ENCODE measurements around the gene HRC.
"Not testable (repeated sequence)": the region's sequence is repeated elsewhere in the genome, so short reads cannot be mapped to it uniquely, and the experiment has no call there.

The HRC gene

DNA sequence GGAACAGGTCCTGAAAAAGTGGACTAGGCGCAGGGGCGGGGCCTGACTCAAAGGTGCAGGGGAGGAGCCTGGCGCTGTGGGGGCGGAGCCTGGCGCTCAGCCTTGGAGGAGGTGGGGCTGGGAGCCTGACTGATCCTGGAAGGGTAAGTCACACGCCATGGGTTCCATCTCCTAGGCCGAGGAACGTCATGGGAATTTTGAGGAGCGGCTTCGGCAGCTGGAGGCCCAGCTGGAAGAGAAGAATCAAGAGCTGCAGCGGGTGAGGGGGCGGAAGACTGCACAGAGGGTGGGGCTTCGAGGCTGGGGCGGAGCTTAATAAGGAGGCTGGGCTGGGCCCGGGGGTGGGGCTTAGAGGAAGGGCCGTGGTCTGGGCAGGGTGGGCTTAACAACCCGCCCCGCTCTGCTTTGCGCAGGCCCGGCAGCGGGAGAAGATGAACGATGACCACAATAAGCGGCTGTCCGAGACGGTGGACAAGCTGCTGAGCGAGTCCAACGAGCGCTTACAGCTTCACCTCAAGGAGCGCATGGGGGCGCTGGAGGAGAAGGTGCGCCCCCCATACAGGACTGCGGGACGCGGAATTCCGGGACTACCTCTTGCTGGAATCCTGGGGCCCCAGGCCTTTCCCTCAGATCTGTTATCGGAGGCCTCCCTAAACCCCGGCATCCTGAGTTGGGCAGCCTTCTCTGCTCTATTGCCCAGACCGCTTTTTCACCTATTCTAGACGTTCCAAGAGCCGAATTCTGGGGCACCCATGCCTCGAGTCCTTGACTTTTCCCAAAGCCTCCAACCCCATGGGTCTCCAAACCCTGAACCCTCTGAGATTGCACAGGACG, 21.4 kb downstream of the HRC start:
- peak; percentile 69 for DNase-seq

DNA sequence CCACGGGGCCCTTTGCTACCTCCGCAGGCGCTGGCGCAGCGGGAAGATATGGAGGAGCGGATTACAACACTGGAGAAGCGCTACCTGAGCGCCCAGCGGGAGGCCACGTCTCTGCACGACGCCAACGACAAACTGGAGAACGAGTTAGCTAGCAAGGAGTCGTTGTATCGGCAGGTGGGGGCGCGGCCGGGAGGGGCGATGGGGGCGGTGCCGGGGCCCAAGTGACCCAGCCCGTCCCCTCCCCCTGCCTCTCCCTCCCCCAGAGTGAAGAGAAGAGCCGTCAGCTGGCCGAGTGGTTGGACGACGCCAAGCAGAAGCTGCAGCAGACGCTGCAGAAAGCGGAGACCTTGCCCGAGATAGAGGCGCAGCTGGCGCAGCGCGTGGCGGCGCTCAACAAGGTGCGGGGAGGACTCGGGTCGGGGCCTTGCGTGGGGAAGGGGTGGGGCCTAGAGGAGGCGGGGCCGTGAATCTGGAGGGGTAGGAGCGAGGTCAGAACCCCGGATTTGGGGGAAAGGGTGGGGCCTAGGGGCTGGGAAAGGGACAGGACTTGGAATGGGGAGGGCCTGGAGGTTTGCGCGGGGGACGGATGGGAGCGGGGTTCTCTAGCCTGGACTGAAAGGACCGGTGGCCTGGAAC, 22.1 kb downstream of the HRC start:
- no peak for DNase-seq

DNA sequence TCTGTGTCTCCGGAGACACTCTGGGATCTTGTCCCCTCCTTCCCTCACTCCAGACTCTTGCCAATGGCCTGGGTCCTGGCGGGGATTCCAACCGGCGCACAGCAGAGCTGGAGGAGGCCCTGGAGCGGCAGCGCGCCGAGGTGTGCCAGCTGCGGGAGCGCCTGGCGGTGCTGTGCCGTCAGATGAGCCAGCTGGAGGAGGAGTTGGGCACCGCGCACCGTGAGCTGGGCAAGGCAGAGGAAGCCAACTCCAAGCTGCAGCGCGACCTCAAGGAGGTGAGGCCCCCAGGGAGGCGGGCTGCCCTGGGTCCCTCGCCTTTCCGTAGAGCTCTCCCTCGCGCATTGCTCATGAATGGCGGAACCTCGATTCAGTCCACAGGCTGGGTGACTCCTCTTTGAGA, 24.9 kb downstream of the HRC start:
- DNase-seq, result no peak

DNA sequence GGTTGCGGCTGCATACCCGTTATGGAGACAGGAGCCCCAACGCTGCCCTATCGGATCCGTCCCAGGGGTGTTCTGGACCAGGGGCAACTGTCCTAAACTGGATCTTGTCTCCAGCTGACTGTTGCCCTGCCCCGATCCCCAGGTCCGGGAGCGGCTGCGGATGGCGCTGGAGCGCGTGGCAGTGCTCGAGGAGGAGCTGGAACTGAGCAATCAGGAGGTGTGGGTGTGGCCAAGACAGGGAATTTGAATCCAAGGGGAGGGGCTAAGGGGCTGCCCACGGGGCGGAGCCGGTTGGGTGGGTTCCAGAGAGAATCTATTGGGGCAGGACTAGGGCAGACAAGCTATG, 26.0 kb downstream of the HRC start:
- DNase-seq, result no peak

DNA sequence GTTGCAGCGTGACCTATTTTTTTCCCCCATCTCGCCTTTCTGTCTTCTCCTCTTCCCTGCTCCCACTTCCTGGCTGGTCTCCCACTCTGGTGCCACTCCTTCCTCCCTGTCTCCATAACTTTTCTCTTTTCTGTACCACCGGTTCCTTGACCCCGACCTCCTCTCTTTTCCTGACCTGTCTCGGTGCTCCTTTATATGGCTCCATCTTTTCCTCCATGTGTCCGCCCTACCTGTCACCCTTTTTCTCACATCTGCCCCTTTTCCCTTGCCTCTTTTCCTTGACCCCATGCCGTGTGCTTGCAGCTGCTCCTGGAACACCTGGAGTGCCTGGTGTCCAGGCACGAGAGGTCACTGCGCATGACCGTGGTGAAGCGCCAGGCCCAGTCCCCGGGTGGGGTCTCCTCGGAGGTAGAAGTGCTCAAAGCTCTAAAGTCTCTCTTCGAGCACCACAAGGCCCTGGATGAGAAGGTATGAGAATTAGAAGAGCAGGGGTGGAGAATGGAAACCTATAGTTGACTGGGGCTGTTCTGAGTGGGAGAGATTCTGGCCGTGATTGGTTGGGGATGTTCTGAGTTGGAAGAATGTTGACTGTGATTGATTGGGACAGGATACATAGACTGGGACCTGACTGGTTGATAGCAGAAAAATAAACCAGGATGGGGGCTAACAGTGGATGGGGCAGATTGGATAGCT, 26.5 kb downstream of the HRC start:
- DNase-seq, result no peak

DNA sequence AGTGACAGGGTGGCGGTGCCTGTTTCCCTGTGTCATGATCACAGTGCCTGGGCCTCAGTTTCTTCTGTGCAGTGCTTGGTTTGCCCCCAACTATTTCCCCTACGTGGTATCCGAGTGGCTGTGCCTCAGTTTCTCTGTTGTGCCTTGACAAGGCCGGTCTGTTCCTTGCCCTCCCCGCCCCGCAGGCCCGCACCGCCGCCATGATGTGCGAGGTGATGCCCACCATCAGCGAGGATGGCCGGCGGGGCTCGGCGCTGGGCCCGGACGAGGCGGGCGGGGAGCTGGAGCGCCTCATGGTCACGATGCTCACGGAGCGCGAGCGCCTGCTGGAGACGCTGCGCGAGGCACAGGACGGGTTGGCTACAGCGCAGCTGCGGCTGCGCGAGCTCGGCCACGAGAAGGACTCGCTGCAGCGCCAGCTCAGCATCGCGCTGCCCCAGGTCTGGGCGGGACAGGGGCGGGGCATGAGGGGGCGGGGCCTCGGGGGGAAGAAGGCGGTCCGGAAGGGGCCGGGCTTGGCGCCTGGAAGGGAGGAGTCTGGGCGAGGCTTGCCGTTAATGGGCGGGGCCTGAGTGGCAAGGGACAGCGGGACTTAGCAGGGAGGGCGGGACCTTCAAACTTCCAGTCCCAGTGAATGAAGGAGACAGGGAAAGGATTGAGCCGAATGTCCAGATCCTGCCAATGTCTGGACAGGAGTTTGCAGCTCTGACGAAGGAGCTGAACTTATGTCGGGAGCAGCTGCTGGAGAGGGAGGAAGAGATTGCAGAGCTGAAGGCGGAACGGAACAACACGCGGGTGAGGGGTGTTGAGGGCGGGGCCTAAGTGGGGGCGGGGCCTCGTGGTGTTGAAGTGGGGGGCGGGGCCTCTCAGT, 27.3 kb downstream of the HRC start:
- peak; percentile 92 for DNase-seq

DNA sequence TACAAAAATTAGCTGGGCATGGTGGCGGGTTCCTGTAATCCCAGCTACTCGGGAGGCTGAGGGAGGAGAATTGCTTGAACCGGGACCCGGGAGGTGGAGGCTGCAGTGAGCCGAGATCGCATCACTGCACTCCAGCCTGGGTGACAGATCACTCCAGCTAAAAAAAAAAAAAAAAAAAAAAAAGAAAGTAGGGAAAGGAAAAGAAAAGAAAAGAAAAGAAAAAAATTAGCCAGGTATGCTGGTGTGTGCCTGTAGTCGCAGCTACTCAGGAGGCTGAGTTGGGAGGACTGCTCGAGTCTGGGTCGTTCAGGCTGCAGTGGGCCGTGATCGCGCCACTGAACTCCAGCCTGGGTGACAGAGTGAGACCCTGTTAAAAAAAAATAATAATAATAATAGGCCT, 28.0 kb downstream of the HRC start:
- not testable (repeated sequence) for DNase-seq

DNA sequence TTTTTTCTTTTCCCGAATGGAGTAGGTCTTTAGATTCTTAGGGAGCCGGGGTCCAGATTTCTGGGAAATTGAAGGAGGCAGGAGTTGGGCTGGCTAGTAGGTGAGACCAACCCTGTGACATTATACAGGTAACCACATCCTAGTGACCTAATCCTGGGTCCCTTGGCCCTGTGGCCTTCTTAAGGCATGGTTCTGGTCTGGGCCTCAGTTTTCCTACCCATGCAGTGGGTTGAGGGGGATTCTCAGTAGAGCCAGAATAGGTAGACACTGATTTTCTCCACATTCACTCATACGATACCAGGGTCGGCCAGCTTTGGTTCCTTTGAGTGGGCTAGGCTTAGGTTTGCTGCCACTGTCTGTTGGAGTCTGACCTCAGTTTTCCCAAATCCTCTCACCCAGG, 28.6 kb downstream of the HRC start:
- DNase-seq, result no peak

DNA sequence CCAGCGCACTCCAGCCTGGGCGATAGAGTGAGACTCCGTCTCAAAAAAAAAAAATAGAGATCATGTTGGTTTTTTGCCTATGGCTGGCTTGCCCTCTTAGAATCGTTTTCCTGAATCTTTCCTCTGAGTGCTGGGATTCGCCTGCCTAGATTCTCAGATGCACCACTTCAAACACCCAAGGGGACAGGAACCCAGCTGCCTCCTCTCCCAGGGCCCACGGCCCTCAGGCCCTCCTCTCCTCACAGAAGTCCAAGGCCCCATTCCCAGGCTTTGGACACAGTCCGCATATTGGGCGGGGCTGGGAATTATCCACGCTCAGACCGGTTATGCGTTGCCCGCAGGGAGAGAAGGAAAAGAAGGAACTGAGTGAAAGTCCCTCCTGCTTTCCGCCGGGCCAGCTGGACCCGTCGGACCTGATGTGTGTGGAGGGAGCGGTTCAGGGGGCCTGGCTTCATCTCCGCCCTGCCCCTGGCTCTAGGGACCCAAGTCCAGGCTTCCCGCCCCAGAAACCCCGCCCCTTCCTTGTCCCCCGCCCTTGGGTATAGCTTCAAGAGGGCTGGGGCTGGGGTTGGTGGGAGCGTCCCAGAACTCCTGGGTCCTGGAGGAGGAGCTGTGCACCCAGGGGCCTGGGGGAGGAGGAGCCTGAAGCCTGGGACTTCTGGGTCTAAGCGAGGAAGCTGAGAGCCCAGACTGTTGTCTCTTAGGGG, 30.0 kb downstream of the HRC start:
- no peak for DNase-seq

DNA sequence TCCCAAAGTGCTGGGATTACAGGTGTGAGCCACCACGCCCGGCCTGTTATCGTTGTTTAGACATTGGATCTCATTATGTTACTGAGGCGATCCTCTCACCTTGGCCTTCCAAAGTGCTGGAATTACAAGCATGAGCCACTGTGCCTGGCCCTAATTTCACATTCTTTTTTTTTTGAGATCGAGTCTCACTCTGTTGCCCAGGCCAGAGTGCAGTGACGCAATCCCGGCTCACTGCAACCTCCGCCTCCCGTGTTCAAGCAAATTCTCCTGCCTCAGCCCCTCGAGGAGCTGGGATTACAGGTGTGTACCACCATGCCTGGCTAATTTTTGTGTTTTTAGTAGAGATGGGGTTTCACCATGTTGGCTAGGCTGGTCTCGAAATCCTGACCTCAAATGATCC, 31.9 kb downstream of the HRC start:
- not testable (repeated sequence) for DNase-seq

DNA sequence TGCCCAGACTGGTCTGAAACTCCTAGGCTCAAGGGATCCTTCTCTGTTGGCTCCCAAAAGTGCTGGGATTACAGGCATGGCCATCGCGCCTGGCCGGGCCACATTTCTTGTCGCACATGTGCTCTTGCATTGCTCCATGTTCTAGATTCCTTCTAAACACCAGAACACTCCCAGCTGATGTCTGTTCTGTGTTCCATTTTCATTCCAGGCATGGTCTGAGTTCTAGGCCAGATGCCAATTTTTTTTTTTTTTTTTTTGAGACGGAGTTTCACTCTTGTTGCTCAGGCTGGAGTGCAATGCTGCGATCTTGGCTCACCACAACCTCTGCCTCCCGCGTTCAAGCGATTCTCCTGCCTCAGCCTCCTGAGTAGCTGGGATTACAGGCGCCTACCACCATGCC, 33.4 kb downstream of the HRC start:
- DNase-seq, result not testable (repeated sequence)

DNA sequence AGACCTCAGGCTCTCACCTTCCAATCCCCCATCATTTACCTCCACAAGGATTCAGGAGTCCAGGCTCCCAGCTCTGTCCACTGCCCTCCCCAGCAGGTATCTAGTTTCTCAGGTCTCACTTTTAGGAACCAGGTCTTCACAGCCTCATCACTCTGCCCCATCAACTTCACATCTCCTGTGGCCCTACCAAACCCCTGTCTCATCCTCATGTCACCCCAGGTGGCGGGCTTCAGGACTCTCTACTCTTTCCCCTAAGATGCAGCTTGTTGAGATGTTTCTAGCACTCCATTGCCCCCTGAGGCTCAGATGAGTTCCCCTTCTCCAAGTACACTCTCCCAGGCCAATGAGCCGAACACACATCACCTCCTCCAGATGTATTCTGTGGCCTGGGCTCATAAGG, 34.3 kb downstream of the HRC start:
- no peak for DNase-seq

DNA sequence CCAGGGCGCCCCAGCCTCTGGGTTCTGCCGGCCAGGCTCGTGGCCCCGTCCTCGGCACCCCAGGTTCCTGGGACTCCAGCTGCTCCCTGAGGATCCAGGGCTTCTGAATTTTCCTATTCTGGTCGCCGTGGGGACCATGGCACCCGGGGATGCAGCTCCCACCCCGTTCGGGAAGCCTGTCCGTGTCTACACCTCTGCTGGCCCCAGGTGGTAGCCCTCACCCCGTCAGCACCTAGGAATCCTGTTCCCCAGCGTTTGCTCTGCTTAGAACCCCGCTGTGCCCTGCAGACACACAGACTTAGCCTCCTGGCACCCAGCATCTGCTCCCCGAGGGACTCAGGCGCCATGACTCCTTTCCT, 34.9 kb downstream of the HRC start:
- no peak for DNase-seq

DNA sequence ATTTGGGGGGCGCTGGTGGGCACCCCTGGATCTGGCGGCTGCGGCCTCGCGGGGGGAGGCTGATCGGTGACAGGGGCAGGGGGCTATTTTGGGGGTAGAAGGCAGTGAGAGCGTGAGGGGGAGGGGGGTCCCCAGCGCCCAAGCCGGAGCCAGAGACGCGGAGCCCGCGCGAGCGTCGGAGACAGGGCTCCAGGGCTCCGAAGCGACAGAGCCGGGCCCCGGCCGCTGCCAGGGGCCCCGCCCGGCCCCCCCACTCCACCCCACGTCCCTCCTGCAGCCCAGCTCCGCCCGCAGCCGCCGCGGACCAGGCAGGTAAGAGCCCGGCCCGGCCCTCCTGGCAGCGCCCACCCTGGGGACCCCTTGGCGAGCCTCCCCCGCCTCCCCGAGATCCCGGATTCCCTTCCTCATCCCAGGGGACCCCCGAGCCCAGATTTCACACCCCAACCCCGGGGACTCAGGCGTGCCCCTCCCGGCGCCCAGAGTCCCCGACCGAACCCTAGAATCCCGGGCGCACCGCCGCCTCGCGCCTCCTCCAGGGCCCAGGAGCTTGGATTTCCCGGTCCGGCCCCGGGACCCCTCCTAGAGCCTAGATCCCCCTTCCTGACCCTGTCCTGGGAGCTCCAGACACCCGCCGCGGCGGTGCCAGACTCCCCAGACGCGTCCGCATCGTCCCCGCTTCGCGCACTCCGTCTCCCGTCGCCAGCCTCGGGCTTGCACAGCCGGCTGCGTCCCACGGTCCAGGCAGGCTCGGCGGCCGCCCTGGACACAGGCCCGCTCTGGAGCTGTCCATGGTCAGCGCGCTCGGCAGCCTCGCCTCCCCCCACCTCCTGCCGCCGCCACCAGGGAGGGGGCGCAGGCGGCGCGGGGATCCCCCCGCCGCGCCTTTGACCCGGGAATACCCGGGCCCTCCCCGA, 35.5 kb downstream of the HRC start, which contains the start of gene PPFIA3:
PPFIA3 (plus strand) TSS at position 134 of the 914 bp plus-strand sequence. CDS start 8,330 bp downstream, outside the sequence.
- no peak for DNase-seq

DNA sequence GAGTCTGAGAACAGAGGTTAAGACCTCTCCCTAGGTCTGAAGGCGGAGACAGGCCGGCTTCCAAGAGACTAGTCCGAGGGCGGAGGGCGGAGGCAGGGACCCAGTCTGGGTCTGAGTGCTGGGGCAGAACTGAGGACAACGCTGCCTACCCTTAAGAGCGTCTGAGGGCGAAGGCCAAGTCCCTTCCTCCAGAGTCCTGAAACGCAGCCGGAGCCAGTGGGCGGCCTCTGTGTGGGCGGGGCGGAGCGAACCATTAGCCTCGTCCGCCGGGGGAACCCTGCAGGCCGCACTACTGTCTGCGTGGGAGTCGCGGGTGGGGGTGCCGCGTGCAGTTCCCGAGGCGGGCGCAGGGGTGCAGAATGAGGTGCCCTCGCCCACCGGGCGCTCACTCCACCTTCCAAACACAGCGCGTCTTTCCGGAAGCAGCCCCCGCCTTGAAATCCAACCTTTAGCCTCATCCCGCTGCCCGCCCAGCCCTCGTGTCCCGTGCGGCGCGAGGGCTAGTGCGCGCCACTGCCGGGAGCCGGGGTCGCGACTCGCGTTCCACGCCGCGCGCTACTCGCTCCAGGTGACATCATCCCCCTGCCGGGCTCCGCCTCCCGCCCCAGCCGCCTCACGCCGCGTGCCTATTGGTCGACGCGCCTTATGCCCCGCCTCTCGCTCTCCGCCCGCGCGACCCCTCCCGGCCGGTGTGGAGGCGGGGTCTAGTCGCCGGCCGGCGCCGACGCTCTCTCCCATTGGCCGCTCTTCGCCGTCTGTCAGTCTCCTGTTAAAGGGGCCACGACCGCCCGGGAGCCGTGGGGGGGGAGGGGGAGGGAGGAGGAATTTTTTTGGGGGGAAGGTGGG, 36.4 kb downstream of the HRC start, which contains the start of gene C19orf73:
C19orf73 (minus strand) TSS at position 579 of the 846 bp plus-strand sequence; CDS start at position 458, 121 bp downstream.
- DNase-seq, result peak; percentile 94

DNA sequence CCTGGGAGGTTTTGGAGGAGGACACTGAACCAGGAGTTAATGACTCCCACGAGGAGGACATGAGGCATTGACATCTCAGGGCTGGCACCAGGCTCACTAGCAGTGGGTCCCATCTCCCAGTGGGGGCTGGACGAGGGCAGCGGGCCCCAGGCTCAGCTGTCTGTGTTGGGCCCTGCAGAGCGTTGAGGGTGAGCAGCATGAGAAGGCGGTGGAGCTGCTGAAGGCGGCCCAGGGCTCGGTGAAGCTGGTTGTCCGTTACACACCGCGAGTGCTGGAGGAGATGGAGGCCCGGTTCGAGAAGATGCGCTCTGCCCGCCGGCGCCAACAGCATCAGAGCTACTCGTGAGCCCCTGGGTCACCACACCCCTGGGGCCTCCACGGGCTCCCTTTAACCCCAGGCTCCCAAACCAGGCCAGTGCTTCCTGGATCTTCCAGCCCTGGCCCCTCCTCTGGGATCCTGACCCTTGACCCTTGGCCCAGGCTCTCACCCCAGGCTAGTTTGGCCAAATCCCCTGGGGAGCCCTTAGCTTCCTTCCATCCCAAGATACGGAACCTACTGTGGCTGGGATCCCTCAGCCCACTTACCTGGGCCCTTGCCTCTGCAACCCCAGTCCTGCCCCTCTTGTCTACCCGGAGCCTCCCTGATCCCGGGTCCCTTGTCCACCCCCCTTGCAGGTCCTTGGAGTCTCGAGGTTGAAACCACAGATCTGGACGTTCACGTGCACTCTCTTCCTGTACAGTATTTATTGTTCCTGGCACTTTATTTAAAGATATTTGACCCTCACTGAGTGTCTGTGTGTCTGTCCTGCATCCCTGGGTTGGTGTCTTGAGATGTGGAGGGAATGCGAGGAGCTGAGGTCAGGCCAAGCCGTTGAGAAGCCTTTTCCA, 37.3 kb downstream of the HRC start:
- no peak for DNase-seq

DNA sequence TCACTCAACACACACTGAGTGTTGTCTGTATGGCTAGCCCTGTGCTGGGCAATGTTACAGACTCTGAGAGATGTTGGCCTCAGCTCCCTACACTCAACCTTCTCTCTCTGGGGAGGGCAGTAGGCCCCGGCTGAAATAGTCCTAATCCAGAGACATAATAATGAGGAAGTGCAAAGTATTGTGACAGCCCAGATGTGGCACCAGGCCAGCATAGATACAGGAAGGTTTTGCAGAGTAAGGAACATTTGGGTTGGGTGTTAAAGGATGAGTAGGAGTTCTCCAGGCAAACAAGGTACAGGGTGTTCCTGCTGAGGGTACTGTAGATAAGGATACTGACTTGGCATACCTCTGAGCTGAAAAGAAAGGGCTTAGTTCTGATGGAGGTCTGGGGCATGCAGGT, 38.7 kb downstream of the HRC start:
- no peak for DNase-seq

DNA sequence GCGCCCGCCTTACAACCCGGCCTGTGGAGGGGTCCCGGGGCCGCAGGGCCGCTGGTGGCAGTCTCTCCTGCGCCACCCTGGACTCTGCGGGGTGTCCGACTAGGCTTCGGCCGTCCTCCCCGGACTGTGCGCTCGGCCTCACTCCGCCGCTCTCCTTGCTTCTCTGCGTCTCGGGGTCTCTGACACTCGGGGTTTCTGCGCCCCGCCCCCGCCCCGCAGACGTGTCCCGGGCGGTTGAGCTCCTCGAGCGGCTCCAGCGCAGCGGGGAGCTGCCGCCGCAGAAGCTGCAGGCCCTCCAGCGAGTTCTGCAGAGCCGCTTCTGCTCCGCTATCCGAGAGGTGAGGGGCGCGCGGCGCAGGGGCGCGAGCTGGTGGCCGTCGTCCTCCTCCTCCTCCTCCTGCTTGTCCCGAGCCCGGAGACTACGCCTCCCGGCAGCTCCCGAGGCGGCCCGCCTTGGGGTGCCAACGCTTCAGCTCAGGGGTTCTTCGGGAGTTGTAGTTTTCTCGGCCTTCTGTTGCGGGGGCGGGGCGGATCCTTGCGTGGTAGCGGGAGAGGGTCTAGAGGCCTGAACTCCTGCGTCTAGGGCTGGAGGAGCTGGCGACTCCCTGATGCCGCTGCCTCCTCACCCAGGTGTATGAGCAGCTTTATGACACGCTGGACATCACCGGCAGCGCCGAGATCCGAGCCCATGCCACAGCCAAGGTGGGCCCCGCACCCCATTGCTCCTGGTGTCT, 40.4 kb downstream of the HRC start:
- DNase-seq, result no peak

Measured in NCI-H2029 (cell line).